Panc1 (cell line): ENCODE results near the gene PERCC1. TPM values are rescaled to one million over a fixed set of nuclear protein-coding genes. Genes with fewer than 3 reads are reported as not detected.

Source experiments
- ATAC-seq: fragments of 200-7000 bp; cut with Tn5 transposase; 2 replicates; pipeline ENCODE4 v1.9.1; 2020; ENCODE audit warnings: mild to moderate bottlenecking, moderate library complexity
- BruUV-seq: library from RNA; stranded (reverse); fragments of 400-500 nt; replicated peaks from 2 replicates; lab custom pipeline; 2021; lab: Mats Ljungman, UMichigan
- CTCF ChIA-PET: fragments of 300-600 bp; sonication (Branson Sonifier 250); formaldehyde crosslinking; loops from one replicate; lab custom pipeline; 2022; ENCODE audit warnings: antibody characterized with exemption; lab: Charles Lee
- POLR2A ChIA-PET: fragments of 300-600 bp; sonication (Branson Sonifier 250); formaldehyde crosslinking; loops from one replicate; lab custom pipeline; 2022; ENCODE audit warnings: antibody characterized with exemption; lab: Charles Lee
- DNase-seq: peaks from one replicate; pipeline ENCODE4 v3.0.0-alpha.2; 2010; ENCODE audit warnings: low read depth, low spot score
- H3K27ac ChIP-seq: 2 replicates; pipeline ENCODE4 v1.5.1; 2011; ENCODE audit warnings: mild to moderate bottlenecking, low read length, inconsistent platforms
- H3K27me3 ChIP-seq: fragments of 200-500 bp; sonication (Bioruptor generic); 2 replicates; pipeline ENCODE4 v1.6.0; 2014; ENCODE audit warnings: low read length, inconsistent platforms; ENCODE audit not compliant: control insufficient read depth, insufficient read depth
- H3K36me3 ChIP-seq: fragments of 200-500 bp; sonication (Bioruptor generic); 2 replicates; pipeline ENCODE4 v1.5.1; 2014; ENCODE audit warnings: inconsistent platforms, mild to moderate bottlenecking, low read length, moderate library complexity; ENCODE audit not compliant: control insufficient read depth, insufficient read depth
- H3K4me1 ChIP-seq: 2 replicates; pipeline ENCODE4 v1.5.1; 2011; ENCODE audit warnings: inconsistent platforms, mild to moderate bottlenecking, low read length, moderate library complexity; ENCODE audit not compliant: control insufficient read depth, insufficient read depth
- H3K4me3 ChIP-seq, 2 experiments: 2 replicates each; pipeline ENCODE4 v1.5.1; 2011 to 2012; ENCODE audit warnings: low read depth in 2 of 2, low read length in 2 of 2, mild to moderate bottlenecking in 2 of 2, inconsistent platforms in 1 of 2, moderate library complexity in 1 of 2
- H3K9me3 ChIP-seq: fragments of 200-500 bp; sonication (Bioruptor generic); 2 replicates; pipeline ENCODE4 v1.5.1; 2014; ENCODE audit warnings: low read depth, mild to moderate bottlenecking, inconsistent platforms, low read length, moderate library complexity; ENCODE audit not compliant: control insufficient read depth, insufficient read depth
- CTCF ChIP-seq: fragments of 450-650 bp; IDR thresholded peaks from 2 replicates; pipeline ENCODE4 v1.5.1; 2017; ENCODE audit warnings: mild to moderate bottlenecking
- POLR2AphosphoS5 ChIP-seq: IDR thresholded peaks from 2 replicates; pipeline ENCODE4 v1.6.1; 2012; ENCODE audit warnings: mild to moderate bottlenecking, low read depth, low read length, moderate library complexity
- REST ChIP-seq, 2 experiments: IDR thresholded peaks; 2 replicates each; pipeline ENCODE4 v1.6.1; 2011 to 2012; ENCODE audit warnings: low read depth in 2 of 2, control low read depth in 1 of 2, low read length in 1 of 2, mild to moderate bottlenecking in 1 of 2, moderate library complexity in 1 of 2; ENCODE audit not compliant: insufficient read depth in 1 of 2
- SIN3A ChIP-seq: IDR thresholded peaks from 2 replicates; pipeline ENCODE4 v1.6.1; 2012; ENCODE audit warnings: low read depth, mild to moderate bottlenecking, low read length, moderate library complexity, borderline replicate concordance; ENCODE audit not compliant: insufficient read depth
- TCF7L2 ChIP-seq: IDR thresholded peaks from 2 replicates; pipeline ENCODE4 v1.6.1; 2011; ENCODE audit warnings: mild to moderate bottlenecking, low read depth, low read length, inconsistent platforms
- in situ Hi-C: cut with HindIII; loops from 2 replicates; pipeline ENCODE4 v1.10.0; 2016; ENCODE audit warnings: low sequenced_read_pairs, low pct_unique_long_range_greater_than_20kb
- intact Hi-C: fragments of 100-400 bp; cut with micrococcal nuclease; formaldehyde crosslinking; loops from one replicate; pipeline ENCODE4 v1.10.0; 2022; ENCODE audit not compliant: unreplicated experiment
- total RNA-seq: library from RNA; stranded (reverse); gene quantifications from one replicate; pipeline ENCODE4 v1.2.1, GENCODE V29; 2021; ENCODE audit not compliant: unreplicated experiment

Gene PERCC1
- total RNA-seq, 1 experiment from 2014 or later = not detected

GRCh38 chr16:1448536-1449116 is 17.7 kb downstream of the PERCC1 start:
- no peak for ATAC-seq
- no peaks in the 10 kb centered on the region for H3K9me3 ChIP-seq
- ChIA-PET POLR2A (no interaction called here), CTCF (no interaction called here)
- TF ChIP-seq REST (IDR thresholded peaks at IDR 0.05; ENCODE audit: insufficient read depth in 1 of 2, low read depth in 2 of 2, low read length in 1 of 2) (no peak), TCF7L2 (no peak), SIN3A (no peak), CTCF (no peak), POLR2AphosphoS5 (no peak)
- no peaks in the 10 kb centered on the region for H3K27me3 ChIP-seq
- no peak overlapping the region for H3K4me3 ChIP-seq
- DNase-seq = no peak
- BruUV-seq = no TSS peak
- no peak overlapping the region for H3K27ac ChIP-seq
- in situ Hi-C loops = no loop called here
- H3K4me1 ChIP-seq = no peaks in the 10 kb centered on the region
- no peaks in the 10 kb centered on the region; the same call in 1 of the 2 replicates for H3K36me3 ChIP-seq
- intact Hi-C loops = no loop called here

- CTCF ChIA-PET = no interaction called here
- intact Hi-C loops = no loop called here
- POLR2A ChIA-PET = no interaction called here
- in situ Hi-C loops = no loop called here
- H3K36me3 ChIP-seq = no peaks in the 10 kb centered on the region; the same call in 1 of the 2 replicates
- TF ChIP-seq REST (IDR thresholded peaks at IDR 0.05; ENCODE audit: insufficient read depth in 1 of 2, low read depth in 2 of 2, low read length in 1 of 2) (no peak), POLR2AphosphoS5 (no peak), TCF7L2 (no peak), SIN3A (no peak), CTCF (no peak)
- H3K9me3 ChIP-seq = no peaks in the 10 kb centered on the region
- H3K4me1 ChIP-seq = no peaks in the 10 kb centered on the region
- no peaks in the 10 kb centered on the region for H3K27me3 ChIP-seq
- no TSS peak for BruUV-seq
- no peak overlapping the region for H3K27ac ChIP-seq
- no peak for DNase-seq
- no peak for ATAC-seq
- no peak overlapping the region for H3K4me3 ChIP-seq
Measured at GRCh38 chr16:1449201-1449788, 18.4 kb downstream of the PERCC1 start.
